ENCODE results near the gene FOXA2.
"Not testable (repeated sequence)": the region's sequence is repeated elsewhere in the genome, so short reads cannot be mapped to it uniquely, and the experiment has no call there.

Gene FOXA2

GRCh38 chr20:22584522-22584921, at the start of gene FOXA2:
Gene FOXA2 (minus strand): TSS chr20:22584572. CDS start chr20:22584278, 294 bp downstream.
- DNase-seq (ENCODE audit: low read depth): no peak

- DNase-seq (ENCODE audit: low read depth): no peak
These were observed 46.3 kb upstream of the FOXA2 start for GRCh38 chr20:22630701-22631100.

- no peak for DNase-seq (ENCODE audit: low read depth)
These were observed 45.6 kb upstream of the FOXA2 start for GRCh38 chr20:22629927-22630326.

GRCh38 chr20:22629447-22629846, 45.1 kb upstream of the FOXA2 start:
- DNase-seq (ENCODE audit: low read depth): no peak

GRCh38 chr20:22626496-22626895, 42.1 kb upstream of the FOXA2 start:
- no peak for DNase-seq (ENCODE audit: low read depth)

GRCh38 chr20:22623211-22623610, 38.8 kb upstream of the FOXA2 start:
- no peak for DNase-seq (ENCODE audit: low read depth)

- DNase-seq (ENCODE audit: low read depth): no peak
These were observed 36.0 kb upstream of the FOXA2 start for GRCh38 chr20:22620342-22620741.

GRCh38 chr20:22619806-22620205, 35.4 kb upstream of the FOXA2 start:
- DNase-seq (ENCODE audit: low read depth): no peak

- no peak for DNase-seq (ENCODE audit: low read depth)
These were observed 34.9 kb upstream of the FOXA2 start for GRCh38 chr20:22619272-22619671.

GRCh38 chr20:22617160-22617559, 32.8 kb upstream of the FOXA2 start:
- no peak for DNase-seq (ENCODE audit: low read depth)

GRCh38 chr20:22616551-22616950, 32.2 kb upstream of the FOXA2 start:
- DNase-seq (ENCODE audit: low read depth): no peak

GRCh38 chr20:22615425-22615824, 31.1 kb upstream of the FOXA2 start:
- no peak for DNase-seq (ENCODE audit: low read depth)

- no peak for DNase-seq (ENCODE audit: low read depth)
These were observed 27.3 kb upstream of the FOXA2 start for GRCh38 chr20:22611636-22612035.

- DNase-seq (ENCODE audit: low read depth): no peak
These were observed 23.3 kb upstream of the FOXA2 start for GRCh38 chr20:22607695-22608094.

GRCh38 chr20:22604815-22605214, 20.4 kb upstream of the FOXA2 start:
- no peak for DNase-seq (ENCODE audit: low read depth)

GRCh38 chr20:22601361-22602141, 17.2 kb upstream of the FOXA2 start:
- no peak for DNase-seq (ENCODE audit: low read depth)

- DNase-seq (ENCODE audit: low read depth): not testable (repeated sequence)
These were observed 14.9 kb upstream of the FOXA2 start for GRCh38 chr20:22599258-22599657.

GRCh38 chr20:22597303-22597702, 12.9 kb upstream of the FOXA2 start:
- no peak for DNase-seq (ENCODE audit: low read depth)

- no peak for DNase-seq (ENCODE audit: low read depth)
These were observed 6.3 kb upstream of the FOXA2 start for GRCh38 chr20:22590662-22591061.

- DNase-seq (ENCODE audit: low read depth): no peak
These were observed 2.4 kb upstream of the FOXA2 start for GRCh38 chr20:22586645-22587310.

- DNase-seq (ENCODE audit: low read depth): no peak
These were observed 1.6 kb upstream of the FOXA2 start for GRCh38 chr20:22585786-22586493.

- DNase-seq (ENCODE audit: low read depth): no peak
These were observed 782 bp upstream of the FOXA2 start for GRCh38 chr20:22584922-22585785.
